ENCODE results near the gene CDKN2B-AS1.

- TF ChIP-seq, protein P1, sequence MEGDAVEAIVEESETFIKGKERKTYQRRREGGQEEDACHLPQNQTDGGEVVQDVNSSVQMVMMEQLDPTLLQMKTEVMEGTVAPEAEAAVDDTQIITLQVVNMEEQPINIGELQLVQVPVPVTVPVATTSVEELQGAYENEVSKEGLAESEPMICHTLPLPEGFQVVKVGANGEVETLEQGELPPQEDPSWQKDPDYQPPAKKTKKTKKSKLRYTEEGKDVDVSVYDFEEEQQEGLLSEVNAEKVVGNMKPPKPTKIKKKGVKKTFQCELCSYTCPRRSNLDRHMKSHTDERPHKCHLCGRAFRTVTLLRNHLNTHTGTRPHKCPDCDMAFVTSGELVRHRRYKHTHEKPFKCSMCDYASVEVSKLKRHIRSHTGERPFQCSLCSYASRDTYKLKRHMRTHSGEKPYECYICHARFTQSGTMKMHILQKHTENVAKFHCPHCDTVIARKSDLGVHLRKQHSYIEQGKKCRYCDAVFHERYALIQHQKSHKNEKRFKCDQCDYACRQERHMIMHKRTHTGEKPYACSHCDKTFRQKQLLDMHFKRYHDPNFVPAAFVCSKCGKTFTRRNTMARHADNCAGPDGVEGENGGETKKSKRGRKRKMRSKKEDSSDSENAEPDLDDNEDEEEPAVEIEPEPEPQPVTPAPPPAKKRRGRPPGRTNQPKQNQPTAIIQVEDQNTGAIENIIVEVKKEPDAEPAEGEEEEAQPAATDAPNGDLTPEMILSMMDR (IDR thresholded peaks at IDR 0.05), result no peak
- no peak for TF ChIP-seq EZH2phosphoT487 (IDR thresholded peaks at IDR 0.05)
These were observed 2.9 kb downstream of the CDKN2B-AS1 start for GRCh38 chr9:21997480-21997879.

All from neural progenitor cell (in vitro differentiated cells).